Panc1 (cell line): ENCODE results near the gene DCBLD2. TPM values are rescaled to one million over a fixed set of nuclear protein-coding genes. Genes with fewer than 3 reads are reported as not detected.

Experiments used
- ATAC-seq: fragments of 200-7000 bp; cut with Tn5 transposase; 2 replicates; pipeline ENCODE4 v1.9.1; 2020; ENCODE audit warnings: mild to moderate bottlenecking, moderate library complexity
- BruUV-seq: library from RNA; stranded (reverse); fragments of 400-500 nt; replicated peaks from 2 replicates; lab custom pipeline; 2021; lab: Mats Ljungman, UMichigan
- CTCF ChIA-PET: fragments of 300-600 bp; sonication (Branson Sonifier 250); formaldehyde crosslinking; loops from one replicate; lab custom pipeline; 2022; ENCODE audit warnings: antibody characterized with exemption; lab: Charles Lee
- POLR2A ChIA-PET: fragments of 300-600 bp; sonication (Branson Sonifier 250); formaldehyde crosslinking; loops from one replicate; lab custom pipeline; 2022; ENCODE audit warnings: antibody characterized with exemption; lab: Charles Lee
- DNase-seq: peaks from one replicate; pipeline ENCODE4 v3.0.0-alpha.2; 2010; ENCODE audit warnings: low read depth, low spot score
- H3K27ac ChIP-seq: 2 replicates; pipeline ENCODE4 v1.5.1; 2011; ENCODE audit warnings: mild to moderate bottlenecking, low read length, inconsistent platforms
- H3K27me3 ChIP-seq: fragments of 200-500 bp; sonication (Bioruptor generic); 2 replicates; pipeline ENCODE4 v1.6.0; 2014; ENCODE audit warnings: low read length, inconsistent platforms; ENCODE audit not compliant: control insufficient read depth, insufficient read depth
- H3K36me3 ChIP-seq: fragments of 200-500 bp; sonication (Bioruptor generic); 2 replicates; pipeline ENCODE4 v1.5.1; 2014; ENCODE audit warnings: inconsistent platforms, mild to moderate bottlenecking, low read length, moderate library complexity; ENCODE audit not compliant: control insufficient read depth, insufficient read depth
- H3K4me1 ChIP-seq: 2 replicates; pipeline ENCODE4 v1.5.1; 2011; ENCODE audit warnings: inconsistent platforms, mild to moderate bottlenecking, low read length, moderate library complexity; ENCODE audit not compliant: control insufficient read depth, insufficient read depth
- H3K4me3 ChIP-seq, 2 experiments: 2 replicates each; pipeline ENCODE4 v1.5.1; 2011 to 2012; ENCODE audit warnings: low read depth in 2 of 2, low read length in 2 of 2, mild to moderate bottlenecking in 2 of 2, inconsistent platforms in 1 of 2, moderate library complexity in 1 of 2
- H3K9me3 ChIP-seq: fragments of 200-500 bp; sonication (Bioruptor generic); 2 replicates; pipeline ENCODE4 v1.5.1; 2014; ENCODE audit warnings: low read depth, mild to moderate bottlenecking, inconsistent platforms, low read length, moderate library complexity; ENCODE audit not compliant: control insufficient read depth, insufficient read depth
- CTCF ChIP-seq: fragments of 450-650 bp; IDR thresholded peaks from 2 replicates; pipeline ENCODE4 v1.5.1; 2017; ENCODE audit warnings: mild to moderate bottlenecking
- POLR2AphosphoS5 ChIP-seq: IDR thresholded peaks from 2 replicates; pipeline ENCODE4 v1.6.1; 2012; ENCODE audit warnings: mild to moderate bottlenecking, low read depth, low read length, moderate library complexity
- SIN3A ChIP-seq: IDR thresholded peaks from 2 replicates; pipeline ENCODE4 v1.6.1; 2012; ENCODE audit warnings: low read depth, mild to moderate bottlenecking, low read length, moderate library complexity, borderline replicate concordance; ENCODE audit not compliant: insufficient read depth
- TCF7L2 ChIP-seq: IDR thresholded peaks from 2 replicates; pipeline ENCODE4 v1.6.1; 2011; ENCODE audit warnings: mild to moderate bottlenecking, low read depth, low read length, inconsistent platforms
- in situ Hi-C: cut with HindIII; loops from 2 replicates; pipeline ENCODE4 v1.10.0; 2016; ENCODE audit warnings: low sequenced_read_pairs, low pct_unique_long_range_greater_than_20kb
- intact Hi-C: fragments of 100-400 bp; cut with micrococcal nuclease; formaldehyde crosslinking; loops from one replicate; pipeline ENCODE4 v1.10.0; 2022; ENCODE audit not compliant: unreplicated experiment
- total RNA-seq: library from RNA; stranded (reverse); gene quantifications from one replicate; pipeline ENCODE4 v1.2.1, GENCODE V29; 2021; ENCODE audit not compliant: unreplicated experiment
- TF ChIP-seq, protein P1 (sequence below), 2 experiments: IDR thresholded peaks; 2 replicates each; pipeline ENCODE4 v1.6.1; 2011 to 2012; ENCODE audit warnings: low read depth in 2 of 2, control low read depth in 1 of 2, low read length in 1 of 2, mild to moderate bottlenecking in 1 of 2, moderate library complexity in 1 of 2; ENCODE audit not compliant: insufficient read depth in 1 of 2

DCBLD2 gene
- total RNA-seq, 1 experiment from 2014 or later = 54.4 TPM

GRCh38 chr3:98817547-98818041, 83.9 kb downstream of the DCBLD2 start:
- Histone ChIP-seq H3K27ac (no peak overlapping the region), H3K4me1 (no peaks in the 10 kb centered on the region), H3K27me3 (no peaks in the 10 kb centered on the region), H3K4me3 (no peak overlapping the region), H3K36me3 (peaks cover 3% of the 10 kb centered on the region), H3K9me3 (no peaks in the 10 kb centered on the region)
- ATAC-seq = peak; percentile 95
- POLR2A ChIA-PET = interaction anchor here (0.6 kb wide), 1 partner anchor 189 kb away, joined by 3 read pairs; no protein-coding TSS in a partner anchor
- DNase-seq = peak; percentile 33
- in situ Hi-C loops (no loop called here), intact Hi-C loops (loop anchor here (1.0 to 5.0 kb wide), 3 partner anchors 177 to 935 kb away; no protein-coding TSS in a partner anchor)
- CTCF ChIA-PET = interaction anchor here (0.5 to 1.7 kb wide), 4 partner anchors 84 to 439 kb away, joined by 3 to 17 read pairs (median 4); partner anchors contain the start of gene DCBLD2
- TF ChIP-seq CTCF (peak; percentile 73), SIN3A (no peak)
- TF ChIP-seq, protein P1, sequence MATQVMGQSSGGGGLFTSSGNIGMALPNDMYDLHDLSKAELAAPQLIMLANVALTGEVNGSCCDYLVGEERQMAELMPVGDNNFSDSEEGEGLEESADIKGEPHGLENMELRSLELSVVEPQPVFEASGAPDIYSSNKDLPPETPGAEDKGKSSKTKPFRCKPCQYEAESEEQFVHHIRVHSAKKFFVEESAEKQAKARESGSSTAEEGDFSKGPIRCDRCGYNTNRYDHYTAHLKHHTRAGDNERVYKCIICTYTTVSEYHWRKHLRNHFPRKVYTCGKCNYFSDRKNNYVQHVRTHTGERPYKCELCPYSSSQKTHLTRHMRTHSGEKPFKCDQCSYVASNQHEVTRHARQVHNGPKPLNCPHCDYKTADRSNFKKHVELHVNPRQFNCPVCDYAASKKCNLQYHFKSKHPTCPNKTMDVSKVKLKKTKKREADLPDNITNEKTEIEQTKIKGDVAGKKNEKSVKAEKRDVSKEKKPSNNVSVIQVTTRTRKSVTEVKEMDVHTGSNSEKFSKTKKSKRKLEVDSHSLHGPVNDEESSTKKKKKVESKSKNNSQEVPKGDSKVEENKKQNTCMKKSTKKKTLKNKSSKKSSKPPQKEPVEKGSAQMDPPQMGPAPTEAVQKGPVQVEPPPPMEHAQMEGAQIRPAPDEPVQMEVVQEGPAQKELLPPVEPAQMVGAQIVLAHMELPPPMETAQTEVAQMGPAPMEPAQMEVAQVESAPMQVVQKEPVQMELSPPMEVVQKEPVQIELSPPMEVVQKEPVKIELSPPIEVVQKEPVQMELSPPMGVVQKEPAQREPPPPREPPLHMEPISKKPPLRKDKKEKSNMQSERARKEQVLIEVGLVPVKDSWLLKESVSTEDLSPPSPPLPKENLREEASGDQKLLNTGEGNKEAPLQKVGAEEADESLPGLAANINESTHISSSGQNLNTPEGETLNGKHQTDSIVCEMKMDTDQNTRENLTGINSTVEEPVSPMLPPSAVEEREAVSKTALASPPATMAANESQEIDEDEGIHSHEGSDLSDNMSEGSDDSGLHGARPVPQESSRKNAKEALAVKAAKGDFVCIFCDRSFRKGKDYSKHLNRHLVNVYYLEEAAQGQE (IDR thresholded peaks at IDR 0.05; ENCODE audit: insufficient read depth in 1 of 2, low read depth in 2 of 2, low read length in 1 of 2) = no peak
- BruUV-seq = no TSS peak

DNA sequence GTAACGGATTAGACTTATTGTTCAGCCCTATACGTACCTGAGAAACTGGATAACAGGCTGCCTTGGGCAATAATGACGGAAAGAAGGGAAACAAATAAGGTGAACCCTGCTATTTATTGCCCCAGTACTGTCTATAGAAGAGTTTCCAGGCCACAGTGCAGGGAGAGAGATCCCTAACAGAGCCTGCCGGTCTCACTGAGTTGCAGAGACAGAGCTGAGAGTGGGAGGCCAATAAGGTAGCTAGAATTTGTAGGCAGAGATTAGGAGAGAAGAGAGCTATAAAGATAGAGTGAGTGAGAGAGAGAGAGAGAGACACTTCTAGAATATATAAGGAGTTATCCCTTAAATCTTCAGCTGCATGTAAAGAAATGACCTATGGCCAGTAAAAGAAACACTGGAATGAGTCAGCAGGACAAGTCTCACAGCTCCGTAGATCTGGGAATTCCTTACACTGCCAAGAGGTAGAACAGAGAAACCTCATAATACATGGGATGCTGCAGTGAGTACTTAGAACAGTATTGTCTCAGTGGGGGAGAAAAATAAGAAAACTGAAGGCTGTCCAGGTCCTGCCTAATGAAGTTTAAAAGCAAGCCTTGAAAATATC, 86.6 kb downstream of the DCBLD2 start:
- H3K4me3 ChIP-seq = no peak overlapping the region
- H3K36me3 ChIP-seq = peaks cover 5% of the 10 kb centered on the region

More for the DNA sequence above, 86.6 kb downstream of the DCBLD2 start:
- Histone ChIP-seq H3K4me1 (no peaks in the 10 kb centered on the region), H3K27me3 (no peaks in the 10 kb centered on the region), H3K9me3 (no peaks in the 10 kb centered on the region), H3K27ac (no peak overlapping the region)
- ChIA-PET CTCF (no interaction called here), POLR2A (no interaction called here)
- no TSS peak for BruUV-seq
- intact Hi-C loops (loop anchor here (5.0 kb wide), 2 partner anchors 352 to 937 kb away; no protein-coding TSS in a partner anchor), in situ Hi-C loops (no loop called here)
- DNase-seq (no peak), ATAC-seq (no peak)
- TF ChIP-seq SIN3A (no peak), POLR2AphosphoS5 (no peak), CTCF (no peak), TCF7L2 (no peak)
- TF ChIP-seq, protein P1 (IDR thresholded peaks at IDR 0.05; ENCODE audit: insufficient read depth in 1 of 2, low read depth in 2 of 2, low read length in 1 of 2) = no peak
